WTC11 (cell line): ENCODE results near the gene LDHD. TPM values are rescaled to one million over a fixed set of nuclear protein-coding genes. Genes with fewer than 3 reads are reported as not detected.

ENCODE experiments used
- ATAC-seq: fragments of 200-7000 bp; cut with Tn5 transposase; 2 replicates; pipeline ENCODE4 v1.10.0; 2021; ENCODE audit warnings: mild to moderate bottlenecking, moderate library complexity
- CTCF ChIA-PET: fragments of 300-600 bp; sonication (Branson Sonifier 250); formaldehyde crosslinking; loops from one replicate; lab custom pipeline; 2021; ENCODE audit warnings: antibody characterized with exemption; lab: Charles Lee
- POLR2A ChIA-PET: fragments of 350-600 bp; sonication (Branson Sonifier 250); formaldehyde crosslinking; loops from one replicate; lab custom pipeline; 2021; ENCODE audit warnings: antibody characterized with exemption; lab: Charles Lee
- DNase-seq: peaks from one replicate; pipeline ENCODE4 v3.0.0; 2021; ENCODE audit warnings: low spot score
- H3K27ac Mint-ChIP-seq: 2 replicates; pipeline ENCODE4 v1.8.0; 2021; ENCODE audit warnings: mixed read lengths
- H3K27me3 Mint-ChIP-seq: 2 replicates; pipeline ENCODE4 v1.8.0; 2021; ENCODE audit warnings: low read depth, mild to moderate bottlenecking, moderate library complexity, mixed read lengths
- H3K36me3 Mint-ChIP-seq: 2 replicates; pipeline ENCODE4 v1.8.0; 2021; ENCODE audit warnings: mixed read lengths
- H3K4me1 Mint-ChIP-seq: 2 replicates; pipeline ENCODE4 v1.8.0; 2022; ENCODE audit warnings: mixed read lengths
- H3K4me3 Mint-ChIP-seq: 2 replicates; pipeline ENCODE4 v1.8.0; 2021; ENCODE audit warnings: mild to moderate bottlenecking, moderate library complexity, mixed read lengths
- H3K9me3 Mint-ChIP-seq: 2 replicates; pipeline ENCODE4 v1.8.0; 2021; ENCODE audit warnings: mixed read lengths
- ATF1 ChIP-seq: sonication (generic); formaldehyde crosslinking; IDR thresholded peaks from 2 replicates; pipeline ENCODE4 v1.8.1; 2023; ENCODE audit warnings: mild to moderate bottlenecking, moderate library complexity, missing genetic modification reagents
- CREM ChIP-seq: sonication (generic); formaldehyde crosslinking; IDR thresholded peaks from 2 replicates; pipeline ENCODE4 v1.8.1; 2022; ENCODE audit warnings: mild to moderate bottlenecking, missing genetic modification reagents, moderate library complexity
- ELF4 ChIP-seq: sonication (generic); formaldehyde crosslinking; IDR thresholded peaks from 2 replicates; pipeline ENCODE4 v1.8.1; 2022; ENCODE audit warnings: low read depth, mild to moderate bottlenecking, moderate library complexity, missing genetic modification reagents
- EMX1 ChIP-seq: fragments of 250-450 bp; sonication (Bioruptor Pico); IDR thresholded peaks from 2 replicates; pipeline ENCODE4 v1.8.0; 2021; ENCODE audit warnings: mild to moderate bottlenecking
- ETV6 ChIP-seq: sonication (generic); formaldehyde crosslinking; IDR thresholded peaks from 2 replicates; pipeline ENCODE4 v1.8.1; 2022; ENCODE audit warnings: mild to moderate bottlenecking, missing genetic modification reagents
- GRHL2 ChIP-seq: fragments of 250-450 bp; sonication (Bioruptor Pico); IDR thresholded peaks from 2 replicates; pipeline ENCODE4 v1.8.0; 2022; ENCODE audit warnings: mild to moderate bottlenecking, moderate library complexity; ENCODE audit not compliant: insufficient replicate concordance, severe bottlenecking
- NR1H2 ChIP-seq: sonication (generic); formaldehyde crosslinking; IDR thresholded peaks from 2 replicates; pipeline ENCODE4 v1.9.0; 2021; ENCODE audit warnings: mild to moderate bottlenecking, moderate library complexity, missing genetic modification reagents
- RORB ChIP-seq: fragments of 250-450 bp; sonication (Bioruptor Pico); IDR thresholded peaks from 2 replicates; pipeline ENCODE4 v1.9.0; 2021; ENCODE audit warnings: mild to moderate bottlenecking
- SP1 ChIP-seq: sonication (generic); formaldehyde crosslinking; conservative IDR thresholded peaks from 2 replicates; pipeline ENCODE4 v1.8.1; 2022; ENCODE audit warnings: missing genetic modification reagents
- TCF7 ChIP-seq: sonication (generic); formaldehyde crosslinking; IDR thresholded peaks from 2 replicates; pipeline ENCODE4 v1.8.0; 2022; ENCODE audit warnings: mild to moderate bottlenecking, low read depth, missing genetic modification reagents, moderate library complexity
- TP53 ChIP-seq: sonication (generic); formaldehyde crosslinking; IDR thresholded peaks from 2 replicates; pipeline ENCODE4 v1.8.1; 2023; ENCODE audit warnings: mild to moderate bottlenecking, missing genetic modification reagents
- ZNF219 ChIP-seq: sonication (generic); formaldehyde crosslinking; IDR thresholded peaks from 2 replicates; pipeline ENCODE4 v1.8.0; 2023; ENCODE audit warnings: missing genetic modification reagents, mild to moderate bottlenecking, borderline replicate concordance
- ZNF232 ChIP-seq: sonication (generic); formaldehyde crosslinking; IDR thresholded peaks from 2 replicates; pipeline ENCODE4 v1.8.0; 2022; ENCODE audit warnings: mild to moderate bottlenecking, missing genetic modification reagents
- total RNA-seq: library from RNA; stranded (reverse); gene quantifications from 3 replicates; pipeline ENCODE4 v1.2.3, GENCODE V29; 2021
- TF ChIP-seq, protein P1 (sequence below): sonication (generic); formaldehyde crosslinking; IDR thresholded peaks from 2 replicates; pipeline ENCODE4 v1.8.1; 2022; ENCODE audit warnings: mild to moderate bottlenecking, moderate library complexity, missing genetic modification reagents
- TF ChIP-seq, protein P2 (sequence below): fragments of 250-450 bp; sonication (Bioruptor Pico); IDR thresholded peaks from 2 replicates; pipeline ENCODE4 v1.9.0; 2021; ENCODE audit warnings: mild to moderate bottlenecking
- TF ChIP-seq, protein P3 (sequence below): fragments of 250-450 bp; sonication (Bioruptor Pico); IDR thresholded peaks from 2 replicates; pipeline ENCODE4 v1.9.0; 2021; ENCODE audit warnings: mild to moderate bottlenecking
- TF ChIP-seq, protein P4 (sequence below): sonication (generic); formaldehyde crosslinking; IDR thresholded peaks from 2 replicates; pipeline ENCODE4 v1.8.0; 2022; ENCODE audit warnings: mild to moderate bottlenecking, missing genetic modification reagents
- TF ChIP-seq, protein P5 (sequence below): sonication (generic); formaldehyde crosslinking; IDR thresholded peaks from 2 replicates; pipeline ENCODE4 v1.8.1; 2023; ENCODE audit warnings: mild to moderate bottlenecking, missing genetic modification reagents, borderline replicate concordance
- TF ChIP-seq, protein P6 (sequence below): sonication (generic); formaldehyde crosslinking; IDR thresholded peaks from 2 replicates; pipeline ENCODE4 v1.8.0; 2022; ENCODE audit warnings: mild to moderate bottlenecking, missing genetic modification reagents

Gene LDHD
- total RNA-seq, 1 experiment from 2014 or later: 12.3 TPM

DNA sequence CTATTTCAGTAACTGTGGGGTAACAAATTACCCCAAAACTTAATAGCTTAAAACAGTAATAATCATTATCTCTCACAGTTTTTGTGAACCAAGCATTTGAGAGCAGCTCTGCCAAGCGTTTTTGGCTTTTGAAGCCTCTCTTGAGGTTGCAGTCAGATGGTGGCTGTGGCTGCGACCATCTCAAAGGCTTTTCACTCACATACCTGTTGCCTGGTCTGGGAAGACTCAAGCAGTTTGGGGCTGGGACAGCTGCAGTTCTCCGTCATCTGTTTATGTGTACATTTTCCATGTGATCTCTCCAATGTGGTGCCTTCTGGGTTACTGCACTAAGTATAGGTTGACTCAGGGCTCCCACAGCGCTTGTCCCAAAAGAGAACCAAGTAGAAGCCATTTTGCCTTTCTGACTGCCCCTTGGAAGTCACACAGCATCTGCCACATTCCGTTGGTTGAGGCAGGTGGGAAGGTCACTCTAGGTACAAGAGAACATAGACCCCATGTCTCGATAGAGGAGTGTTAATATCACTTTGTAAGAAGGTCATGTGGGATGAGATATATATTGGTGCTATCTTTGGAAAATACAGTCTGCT is 49.6 kb downstream of the LDHD start (continued):
- no peak for TF ChIP-seq EMX1 (CRISPR knock-in tag)
- TF ChIP-seq RORB: no peak

DNA sequence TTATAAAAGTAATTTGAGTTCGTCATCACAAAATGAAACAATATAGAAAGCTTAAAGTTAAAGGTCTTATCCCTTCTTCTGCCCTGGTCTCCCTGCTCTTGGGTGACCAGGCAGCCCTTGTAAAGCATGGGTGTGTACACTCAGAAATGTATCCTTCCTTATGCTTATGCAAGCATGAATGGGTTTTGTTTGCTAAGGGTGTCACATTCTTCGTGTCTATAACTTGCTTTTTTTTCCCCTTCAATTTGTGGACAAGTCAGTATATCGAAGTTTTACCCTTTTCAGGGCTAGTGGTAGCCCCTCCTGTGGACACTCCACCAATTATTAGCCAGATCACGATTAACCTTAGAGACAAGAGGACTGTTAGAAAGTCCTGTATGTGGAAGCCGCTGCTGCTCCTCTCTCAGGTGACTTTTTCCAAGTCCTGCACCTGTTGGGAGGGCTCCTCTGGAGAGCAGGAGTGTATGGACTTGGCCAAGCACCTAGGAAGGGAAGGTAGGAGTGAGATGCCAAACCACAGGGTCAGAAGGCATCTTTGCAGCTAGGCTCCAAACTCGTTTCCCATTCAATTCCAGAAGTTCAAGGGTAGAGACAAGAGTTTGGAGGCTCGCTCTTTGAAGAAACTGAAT is 50.9 kb downstream of the LDHD start:
- H3K4me1 Mint-ChIP-seq: peaks cover 45% of the 10 kb centered on the region
- H3K27me3 Mint-ChIP-seq: no peaks in the 10 kb centered on the region
- no peak overlapping the region for H3K4me3 Mint-ChIP-seq
- ATAC-seq: no peak
- peak overlapping the region; percentile 13; the same call in 1 of the 2 replicates for H3K27ac Mint-ChIP-seq
- POLR2A ChIA-PET: no interaction called here
- H3K9me3 Mint-ChIP-seq: no peaks in the 10 kb centered on the region
- CTCF ChIA-PET: interaction anchor here (1.5 kb wide), 1 partner anchor 46 kb away, joined by 7 read pairs; no protein-coding TSS in a partner anchor
- no peaks in the 10 kb centered on the region for H3K36me3 Mint-ChIP-seq
- TF ChIP-seq ELF4 (CRISPR knock-in tag) (no peak), GRHL2 (CRISPR knock-in tag) (no peak), ETV6 (CRISPR knock-in tag) (no peak), CREM (no peak), NR1H2 (no peak), ZNF219 (CRISPR knock-in tag) (no peak), ZNF232 (no peak), ATF1 (no peak), TCF7 (CRISPR knock-in tag) (no peak), TP53 (CRISPR knock-in tag) (no peak), SP1 (no peak), RORB (no peak)
- TF ChIP-seq, protein P1, sequence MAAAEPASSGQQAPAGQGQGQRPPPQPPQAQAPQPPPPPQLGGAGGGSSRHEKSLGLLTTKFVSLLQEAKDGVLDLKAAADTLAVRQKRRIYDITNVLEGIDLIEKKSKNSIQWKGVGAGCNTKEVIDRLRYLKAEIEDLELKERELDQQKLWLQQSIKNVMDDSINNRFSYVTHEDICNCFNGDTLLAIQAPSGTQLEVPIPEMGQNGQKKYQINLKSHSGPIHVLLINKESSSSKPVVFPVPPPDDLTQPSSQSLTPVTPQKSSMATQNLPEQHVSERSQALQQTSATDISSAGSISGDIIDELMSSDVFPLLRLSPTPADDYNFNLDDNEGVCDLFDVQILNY (CRISPR knock-in tag): no peak
- TF ChIP-seq, protein P2, sequence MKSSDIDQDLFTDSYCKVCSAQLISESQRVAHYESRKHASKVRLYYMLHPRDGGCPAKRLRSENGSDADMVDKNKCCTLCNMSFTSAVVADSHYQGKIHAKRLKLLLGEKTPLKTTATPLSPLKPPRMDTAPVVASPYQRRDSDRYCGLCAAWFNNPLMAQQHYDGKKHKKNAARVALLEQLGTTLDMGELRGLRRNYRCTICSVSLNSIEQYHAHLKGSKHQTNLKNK (CRISPR knock-in tag): no peak
- TF ChIP-seq, protein P3, sequence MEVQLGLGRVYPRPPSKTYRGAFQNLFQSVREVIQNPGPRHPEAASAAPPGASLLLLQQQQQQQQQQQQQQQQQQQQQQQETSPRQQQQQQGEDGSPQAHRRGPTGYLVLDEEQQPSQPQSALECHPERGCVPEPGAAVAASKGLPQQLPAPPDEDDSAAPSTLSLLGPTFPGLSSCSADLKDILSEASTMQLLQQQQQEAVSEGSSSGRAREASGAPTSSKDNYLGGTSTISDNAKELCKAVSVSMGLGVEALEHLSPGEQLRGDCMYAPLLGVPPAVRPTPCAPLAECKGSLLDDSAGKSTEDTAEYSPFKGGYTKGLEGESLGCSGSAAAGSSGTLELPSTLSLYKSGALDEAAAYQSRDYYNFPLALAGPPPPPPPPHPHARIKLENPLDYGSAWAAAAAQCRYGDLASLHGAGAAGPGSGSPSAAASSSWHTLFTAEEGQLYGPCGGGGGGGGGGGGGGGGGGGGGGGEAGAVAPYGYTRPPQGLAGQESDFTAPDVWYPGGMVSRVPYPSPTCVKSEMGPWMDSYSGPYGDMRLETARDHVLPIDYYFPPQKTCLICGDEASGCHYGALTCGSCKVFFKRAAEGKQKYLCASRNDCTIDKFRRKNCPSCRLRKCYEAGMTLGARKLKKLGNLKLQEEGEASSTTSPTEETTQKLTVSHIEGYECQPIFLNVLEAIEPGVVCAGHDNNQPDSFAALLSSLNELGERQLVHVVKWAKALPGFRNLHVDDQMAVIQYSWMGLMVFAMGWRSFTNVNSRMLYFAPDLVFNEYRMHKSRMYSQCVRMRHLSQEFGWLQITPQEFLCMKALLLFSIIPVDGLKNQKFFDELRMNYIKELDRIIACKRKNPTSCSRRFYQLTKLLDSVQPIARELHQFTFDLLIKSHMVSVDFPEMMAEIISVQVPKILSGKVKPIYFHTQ: no peak
- TF ChIP-seq, protein P4, sequence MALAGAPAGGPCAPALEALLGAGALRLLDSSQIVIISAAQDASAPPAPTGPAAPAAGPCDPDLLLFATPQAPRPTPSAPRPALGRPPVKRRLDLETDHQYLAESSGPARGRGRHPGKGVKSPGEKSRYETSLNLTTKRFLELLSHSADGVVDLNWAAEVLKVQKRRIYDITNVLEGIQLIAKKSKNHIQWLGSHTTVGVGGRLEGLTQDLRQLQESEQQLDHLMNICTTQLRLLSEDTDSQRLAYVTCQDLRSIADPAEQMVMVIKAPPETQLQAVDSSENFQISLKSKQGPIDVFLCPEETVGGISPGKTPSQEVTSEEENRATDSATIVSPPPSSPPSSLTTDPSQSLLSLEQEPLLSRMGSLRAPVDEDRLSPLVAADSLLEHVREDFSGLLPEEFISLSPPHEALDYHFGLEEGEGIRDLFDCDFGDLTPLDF (CRISPR knock-in tag): no peak
- TF ChIP-seq, protein P5, sequence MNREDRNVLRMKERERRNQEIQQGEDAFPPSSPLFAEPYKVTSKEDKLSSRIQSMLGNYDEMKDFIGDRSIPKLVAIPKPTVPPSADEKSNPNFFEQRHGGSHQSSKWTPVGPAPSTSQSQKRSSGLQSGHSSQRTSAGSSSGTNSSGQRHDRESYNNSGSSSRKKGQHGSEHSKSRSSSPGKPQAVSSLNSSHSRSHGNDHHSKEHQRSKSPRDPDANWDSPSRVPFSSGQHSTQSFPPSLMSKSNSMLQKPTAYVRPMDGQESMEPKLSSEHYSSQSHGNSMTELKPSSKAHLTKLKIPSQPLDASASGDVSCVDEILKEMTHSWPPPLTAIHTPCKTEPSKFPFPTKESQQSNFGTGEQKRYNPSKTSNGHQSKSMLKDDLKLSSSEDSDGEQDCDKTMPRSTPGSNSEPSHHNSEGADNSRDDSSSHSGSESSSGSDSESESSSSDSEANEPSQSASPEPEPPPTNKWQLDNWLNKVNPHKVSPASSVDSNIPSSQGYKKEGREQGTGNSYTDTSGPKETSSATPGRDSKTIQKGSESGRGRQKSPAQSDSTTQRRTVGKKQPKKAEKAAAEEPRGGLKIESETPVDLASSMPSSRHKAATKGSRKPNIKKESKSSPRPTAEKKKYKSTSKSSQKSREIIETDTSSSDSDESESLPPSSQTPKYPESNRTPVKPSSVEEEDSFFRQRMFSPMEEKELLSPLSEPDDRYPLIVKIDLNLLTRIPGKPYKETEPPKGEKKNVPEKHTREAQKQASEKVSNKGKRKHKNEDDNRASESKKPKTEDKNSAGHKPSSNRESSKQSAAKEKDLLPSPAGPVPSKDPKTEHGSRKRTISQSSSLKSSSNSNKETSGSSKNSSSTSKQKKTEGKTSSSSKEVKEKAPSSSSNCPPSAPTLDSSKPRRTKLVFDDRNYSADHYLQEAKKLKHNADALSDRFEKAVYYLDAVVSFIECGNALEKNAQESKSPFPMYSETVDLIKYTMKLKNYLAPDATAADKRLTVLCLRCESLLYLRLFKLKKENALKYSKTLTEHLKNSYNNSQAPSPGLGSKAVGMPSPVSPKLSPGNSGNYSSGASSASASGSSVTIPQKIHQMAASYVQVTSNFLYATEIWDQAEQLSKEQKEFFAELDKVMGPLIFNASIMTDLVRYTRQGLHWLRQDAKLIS (CRISPR knock-in tag): no peak
- TF ChIP-seq, protein P6, sequence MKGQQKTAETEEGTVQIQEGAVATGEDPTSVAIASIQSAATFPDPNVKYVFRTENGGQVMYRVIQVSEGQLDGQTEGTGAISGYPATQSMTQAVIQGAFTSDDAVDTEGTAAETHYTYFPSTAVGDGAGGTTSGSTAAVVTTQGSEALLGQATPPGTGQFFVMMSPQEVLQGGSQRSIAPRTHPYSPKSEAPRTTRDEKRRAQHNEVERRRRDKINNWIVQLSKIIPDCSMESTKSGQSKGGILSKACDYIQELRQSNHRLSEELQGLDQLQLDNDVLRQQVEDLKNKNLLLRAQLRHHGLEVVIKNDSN (CRISPR knock-in tag): no peak
- DNase-seq: no peak
